GM21576 (cell line): ENCODE measurements around the gene MRPL55.

ENCODE experiments used
- ATAC-seq: cut with Tn5 transposase; IDR thresholded peaks from one replicate; pipeline ENCODE4 v1.9.1; 2021; ENCODE audit warnings: mild to moderate bottlenecking, moderate library complexity; ENCODE audit not compliant: unreplicated experiment

MRPL55 gene

DNA sequence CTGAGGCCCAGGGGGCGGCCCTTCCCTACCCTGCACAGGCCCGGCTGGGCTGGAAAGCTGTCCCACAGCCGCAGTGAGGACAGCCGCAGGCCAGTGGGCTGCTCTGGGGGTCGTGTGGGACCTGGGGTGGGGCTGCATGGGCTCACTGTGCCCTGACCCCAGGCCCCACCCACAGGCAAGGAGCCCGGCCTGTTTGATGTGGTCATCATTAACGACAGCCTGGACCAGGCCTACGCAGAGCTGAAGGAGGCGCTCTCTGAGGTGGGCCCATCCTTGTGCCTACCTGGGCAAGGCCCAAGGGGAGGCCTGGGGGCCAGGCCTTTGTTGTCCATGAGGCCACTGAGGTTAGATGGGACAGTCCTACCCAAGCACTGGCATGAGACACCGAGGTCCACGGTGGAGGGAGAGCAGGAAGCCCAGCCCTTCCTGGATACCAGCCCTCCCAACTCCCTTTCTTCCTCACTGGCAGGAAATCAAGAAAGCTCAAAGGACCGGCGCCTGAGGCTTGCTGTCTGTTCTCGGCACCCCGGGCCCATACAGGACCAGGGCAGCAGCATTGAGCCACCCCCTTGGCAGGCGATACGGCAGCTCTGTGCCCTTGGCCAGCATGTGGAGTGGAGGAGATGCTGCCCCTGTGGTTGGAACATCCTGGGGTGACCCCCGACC lies 39.2 kb upstream of the MRPL55 start:
- no peak for ATAC-seq

DNA sequence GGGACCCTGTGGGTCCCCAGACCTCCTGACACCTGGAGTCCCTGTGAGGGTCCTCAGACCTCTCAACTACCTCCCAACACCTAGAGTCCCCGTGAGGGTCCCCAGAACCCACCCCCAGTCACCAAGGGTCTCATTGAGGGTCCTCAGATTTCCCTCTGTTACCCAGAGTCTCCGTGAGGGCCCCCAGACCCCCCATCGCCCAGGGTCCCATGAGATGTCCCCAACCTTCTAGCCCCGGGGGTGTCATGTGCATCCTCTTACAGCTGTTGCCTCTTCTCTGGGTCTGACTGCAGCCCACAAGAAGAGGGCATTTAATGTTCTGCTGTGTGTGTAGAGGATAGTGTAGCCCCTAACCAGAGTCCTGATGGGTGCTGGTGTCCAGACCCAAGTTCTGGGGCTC lies 38.7 kb upstream of the MRPL55 start:
- no peak for ATAC-seq

- no peak for ATAC-seq
Measured at GRCh38 chr1:228147151-228147693, 38.1 kb upstream of the MRPL55 start.

DNA sequence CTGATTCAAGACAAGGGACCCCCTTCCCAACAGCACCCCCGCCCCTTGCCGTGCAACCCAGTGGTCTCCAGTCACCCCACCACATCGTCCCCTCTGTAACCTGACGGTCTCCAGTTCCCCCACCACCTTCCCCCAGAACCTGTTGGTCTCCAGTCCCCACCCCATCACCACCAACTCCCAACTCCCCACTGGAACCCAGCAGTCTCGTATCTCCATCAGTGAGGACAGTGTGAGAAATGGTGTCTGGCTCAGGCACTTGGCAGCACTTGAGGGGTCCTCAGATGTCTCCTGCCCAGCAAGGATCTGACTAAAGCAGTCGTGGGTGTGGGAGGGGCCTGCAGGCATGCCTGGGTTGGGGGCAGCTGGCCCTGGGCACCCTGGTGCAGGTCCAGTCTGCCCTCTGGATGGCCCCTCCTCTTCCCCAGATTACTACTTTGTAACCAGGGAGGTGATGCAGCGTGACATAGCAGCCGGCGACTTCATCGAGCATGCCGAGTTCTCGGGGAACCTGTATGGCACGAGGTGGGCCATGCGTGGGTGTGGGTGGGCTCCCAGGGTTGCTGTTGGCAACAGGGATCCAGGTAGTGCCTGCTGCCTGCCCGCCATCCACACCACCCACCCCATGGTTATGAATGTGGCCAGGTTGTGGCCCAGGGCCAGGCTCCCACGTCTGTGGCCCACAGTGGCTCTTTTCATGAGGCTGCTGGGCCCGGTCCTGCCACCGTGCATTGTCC lies 37.5 kb upstream of the MRPL55 start:
- ATAC-seq: no peak

DNA sequence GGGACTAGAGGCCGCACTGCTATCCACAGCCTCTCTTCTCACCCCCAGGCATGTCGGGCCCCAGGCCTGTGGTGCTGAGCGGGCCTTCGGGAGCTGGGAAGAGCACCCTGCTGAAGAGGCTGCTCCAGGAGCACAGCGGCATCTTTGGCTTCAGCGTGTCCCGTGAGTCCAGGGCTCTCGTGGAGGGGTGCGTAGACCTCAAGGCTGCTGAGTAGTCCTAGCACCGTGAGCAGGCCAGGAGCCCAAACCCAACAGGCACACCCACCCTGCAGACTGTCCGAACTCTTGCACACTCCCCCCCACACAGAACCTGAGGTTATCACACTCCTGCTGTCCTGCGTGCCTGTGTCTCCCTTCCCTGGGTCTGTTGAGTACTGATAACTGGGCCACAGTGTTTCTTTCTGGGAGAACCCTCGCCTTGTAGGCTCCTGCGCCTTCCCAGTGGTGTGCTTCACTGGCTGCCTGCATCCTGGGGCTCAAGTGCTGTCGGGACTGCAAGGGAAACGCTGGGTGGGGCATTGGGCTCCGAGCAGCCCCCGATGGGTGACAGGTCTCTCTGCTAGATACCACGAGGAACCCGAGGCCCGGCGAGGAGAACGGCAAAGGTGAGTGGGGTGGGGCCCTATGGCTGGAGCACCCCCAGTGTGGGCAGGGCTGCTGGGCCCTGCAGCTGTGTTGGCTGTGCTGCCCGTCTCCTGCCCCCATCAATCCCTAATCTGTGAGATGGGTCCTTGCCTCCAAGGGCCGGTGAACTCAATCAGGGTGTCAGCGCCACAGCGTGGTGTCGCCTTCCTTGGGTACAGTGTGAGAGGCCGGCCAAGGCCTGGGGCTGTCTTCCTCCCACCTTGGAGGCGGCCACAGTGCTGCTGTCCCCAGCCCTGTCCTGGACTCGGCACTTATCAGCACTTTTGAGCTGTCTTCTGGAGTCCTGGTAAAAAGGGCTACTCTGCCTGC lies 36.6 kb upstream of the MRPL55 start:
- no peak for ATAC-seq

DNA sequence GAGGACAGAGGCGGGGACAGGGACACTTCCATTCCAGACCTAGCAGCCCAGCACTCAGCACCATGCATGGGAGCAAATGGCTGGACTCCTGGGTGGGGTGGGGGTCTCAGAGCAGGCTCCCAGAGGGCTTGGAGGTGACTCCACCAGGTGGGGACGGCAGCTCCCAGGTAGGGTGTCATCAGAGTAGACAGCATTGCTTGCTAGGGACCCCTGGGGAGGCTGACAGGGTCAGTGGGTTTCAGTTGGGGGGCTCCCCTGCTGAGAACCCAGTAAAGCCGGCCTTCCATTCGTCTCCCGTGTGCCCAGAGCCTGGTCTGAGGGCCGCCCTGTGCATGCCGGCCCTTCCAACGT lies 35.9 kb upstream of the MRPL55 start:
- ATAC-seq: no peak

GRCh38 chr1:228144193-228144992 lies 35.3 kb upstream of the MRPL55 start:
- ATAC-seq: no peak

GRCh38 chr1:228143480-228144192 lies 34.5 kb upstream of the MRPL55 start:
- ATAC-seq: no peak

GRCh38 chr1:228142701-228143136 lies 33.6 kb upstream of the MRPL55 start:
- no peak for ATAC-seq

- no peak for ATAC-seq
Measured at GRCh38 chr1:228142155-228142691, 33.1 kb upstream of the MRPL55 start.

DNA sequence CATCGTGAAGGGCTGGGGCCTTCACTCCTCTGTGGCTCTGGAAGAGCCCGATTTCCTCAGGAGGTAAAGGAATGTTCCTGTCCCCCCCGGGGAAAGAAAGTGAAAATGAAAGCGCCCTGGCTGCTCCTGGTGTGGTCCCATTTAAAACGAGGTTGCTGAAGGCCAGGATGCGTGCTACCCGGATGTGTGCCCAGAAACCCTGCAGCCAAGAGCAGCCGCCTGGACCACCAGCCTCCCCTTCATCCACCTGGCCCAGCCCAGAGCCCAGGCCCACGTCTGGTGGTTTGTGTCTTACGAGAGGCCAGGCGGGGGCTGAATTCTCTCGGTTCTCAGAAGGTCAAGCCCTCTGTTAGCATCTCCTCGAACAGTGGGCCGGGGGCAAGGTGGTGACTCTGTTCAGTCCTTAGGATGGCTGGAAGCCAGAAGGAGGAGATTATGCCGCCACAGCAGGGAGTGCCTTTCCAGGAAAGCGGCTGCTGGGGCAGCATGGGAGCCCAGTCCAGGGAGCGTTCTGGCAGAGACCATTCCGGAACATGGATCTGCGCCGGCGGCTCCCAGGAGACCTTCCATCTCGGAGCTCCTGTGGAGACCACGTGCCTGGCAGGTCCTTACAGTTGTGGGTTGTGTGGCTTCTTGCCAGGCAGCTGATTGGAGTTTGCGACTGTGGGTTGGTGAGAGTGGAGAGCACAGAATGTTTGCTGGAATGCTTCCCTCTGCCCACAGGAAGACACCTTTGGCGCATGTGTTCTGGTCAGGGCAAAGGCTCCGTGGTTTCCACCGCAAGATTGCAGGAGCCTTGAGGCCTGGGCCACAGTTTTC lies 32.3 kb upstream of the MRPL55 start:
- no peak for ATAC-seq

- no peak for ATAC-seq
Measured at GRCh38 chr1:228140724-228141225, 31.7 kb upstream of the MRPL55 start.

DNA sequence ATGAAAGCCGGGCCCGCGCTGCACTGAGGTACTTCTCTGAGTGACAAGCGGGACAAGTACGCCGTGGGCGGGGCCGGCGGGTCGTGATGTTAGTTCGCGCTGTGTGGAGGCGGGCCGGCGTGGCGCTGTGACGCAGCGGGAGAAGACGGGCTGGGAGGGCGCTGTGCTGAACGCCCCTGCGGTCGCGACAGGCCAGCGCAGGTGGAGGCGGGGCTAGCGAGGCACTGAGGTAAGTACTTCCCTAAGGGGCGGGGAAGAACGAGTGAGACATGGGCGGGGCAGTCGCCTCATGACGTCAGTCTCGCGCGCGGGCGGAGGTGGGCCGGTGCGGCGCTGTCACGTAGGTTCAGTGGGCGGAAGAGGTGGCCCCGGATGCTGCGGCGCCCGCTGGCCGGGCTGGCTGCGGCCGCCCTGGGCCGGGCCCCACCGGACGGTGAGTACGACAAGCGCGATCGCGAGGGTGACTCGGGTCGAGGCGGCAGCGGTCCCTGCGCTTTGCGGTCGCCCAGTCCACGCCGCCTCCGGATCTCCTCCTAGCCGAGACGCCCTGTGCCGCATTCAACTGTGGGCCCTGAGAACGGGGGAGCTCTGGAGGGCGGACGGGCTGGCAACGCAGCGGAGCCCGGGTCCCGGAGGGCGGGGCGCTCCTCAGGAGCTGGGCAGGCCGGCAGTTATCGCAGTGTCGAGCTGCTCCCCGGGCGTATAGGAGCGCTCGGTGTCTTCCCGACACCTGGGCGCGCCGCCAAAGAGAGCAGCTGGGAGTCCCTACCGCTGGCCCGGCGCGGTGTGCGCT lies 31.0 kb upstream of the MRPL55 start, which contains the start of gene GUK1:
GUK1 (plus strand) TSS at position 349 of the 793 bp plus-strand sequence; CDS start at position 373, 24 bp downstream.
- ATAC-seq: peak; percentile 90

- no peak for ATAC-seq
Measured at GRCh38 chr1:228139406-228139930, 30.4 kb upstream of the MRPL55 start.

DNA sequence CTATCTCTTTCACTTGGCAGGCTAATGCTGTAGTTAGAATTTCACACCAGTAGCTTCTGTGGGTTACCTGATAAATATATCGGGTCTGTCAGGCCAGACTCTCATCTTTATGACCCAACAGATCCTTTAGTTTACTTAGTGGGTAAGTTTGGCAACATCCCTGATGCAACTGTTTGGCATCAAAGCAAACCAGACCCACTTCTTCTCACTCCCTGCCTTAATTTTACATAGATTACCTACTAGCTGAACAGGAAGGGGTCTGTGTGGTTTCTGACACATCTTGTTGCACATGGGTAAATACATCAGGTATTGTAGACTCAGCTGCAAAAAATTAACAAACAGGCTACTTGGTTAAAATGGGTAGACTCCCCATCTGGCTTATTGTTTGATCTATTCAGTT lies 27.8 kb upstream of the MRPL55 start:
- no peak for ATAC-seq

GRCh38 chr1:228134591-228134990 lies 25.5 kb upstream of the MRPL55 start:
- ATAC-seq: no peak

DNA sequence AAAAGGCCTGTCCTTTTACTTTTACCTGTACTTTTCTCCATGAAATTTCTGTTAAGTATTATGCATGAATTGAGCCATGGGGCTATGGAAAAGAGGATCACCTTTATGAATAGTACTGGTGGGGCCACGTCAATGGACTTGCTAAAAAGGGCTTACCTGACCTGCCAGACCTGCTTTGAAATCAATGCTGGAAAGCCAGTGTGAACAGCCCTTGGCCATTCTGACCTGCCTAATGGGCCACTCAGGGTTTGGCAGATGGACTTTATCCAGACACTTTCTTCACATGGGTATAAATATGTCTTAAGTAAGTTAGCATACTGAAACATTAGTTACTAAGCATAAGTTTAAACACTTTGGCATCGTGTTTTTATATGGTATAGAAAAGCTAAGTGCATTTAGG lies 22.7 kb upstream of the MRPL55 start:
- no peak for ATAC-seq
